Esophagus muscularis mucosa (tissue), 4 donors: ENCODE measurements around the gene FAM3B. TPM values are rescaled to one million over a fixed set of nuclear protein-coding genes. Genes with fewer than 3 reads are reported as not detected.
A peak's percentile ranks its signal among the peaks of the same experiment; 100 is the strongest.

Experiments
- DNase-seq: peaks from one replicate; pipeline ENCODE4 v3.0.0-alpha.2; 2017; ENCODE audit errors: extremely low spot score
- H3K27ac ChIP-seq, 4 donors: fragments of 200-600 bp; sonication (generic); replicated peaks in 1 of 4; 1 replicate in 3 of 4; 2 replicates in 1 of 4; pipeline ENCODE4 v1.5.1; 2016 to 2019; ENCODE audit warnings: mild to moderate bottlenecking in 1 of 4
- H3K27me3 ChIP-seq, 4 donors: fragments of 200-600 bp; sonication (generic); one replicate each; pipeline versions ENCODE4 v1.5.1 to v1.6.0; 2016 to 2019
- H3K36me3 ChIP-seq, 4 donors: fragments of 200-600 bp; sonication (generic); one replicate each; pipeline ENCODE4 v1.5.1; 2016 to 2019
- H3K4me1 ChIP-seq, 4 donors: fragments of 200-600 bp; sonication (generic); one replicate each; pipeline ENCODE4 v1.5.1; 2016 to 2019
- H3K4me3 ChIP-seq, 4 donors: fragments of 200-600 bp; sonication (generic); 1 replicate in 2 of 4; 2 replicates in 2 of 4; pipeline ENCODE4 v1.5.1; 2016 to 2019; ENCODE audit warnings: mild to moderate bottlenecking in 4 of 4, moderate library complexity in 1 of 4
- H3K9me3 ChIP-seq, 4 donors: fragments of 200-600 bp; sonication (generic); 1 replicate in 3 of 4; 2 replicates in 1 of 4; pipeline ENCODE4 v1.5.1; 2016 to 2019
- EP300 ChIP-seq: sonication (generic); formaldehyde crosslinking; IDR thresholded peaks from one replicate; pipeline ENCODE4 v1.6.1; 2017; ENCODE audit warnings: antibody characterized with exemption
- POLR2A ChIP-seq: fragments of 450-650 bp; IDR thresholded peaks from one replicate; pipeline ENCODE4 v1.6.1; 2017; ENCODE audit warnings: antibody characterized with exemption, moderate library complexity, mild to moderate bottlenecking, low read depth
- POLR2AphosphoS5 ChIP-seq, 2 donors: sonication (generic); formaldehyde crosslinking; IDR thresholded peaks; one replicate each; pipeline ENCODE4 v1.6.1; 2017; ENCODE audit warnings: antibody characterized with exemption in 2 of 2
- WGBS: methylation state at CpG from one replicate; pipeline ENCODE4 v1.1.5; 2018; 5-methylcytosine and 5-hydroxymethylcytosine counted together
- intact Hi-C: fragments of 100-400 bp; cut with DNase I; formaldehyde crosslinking; loops from one replicate; pipeline ENCODE4 v1.15.1; 2023
- total RNA-seq, 4 donors: library from RNA; depleted of rRNA; stranded (reverse); fragments of >200 nt; gene quantifications; one replicate each; pipeline versions ENCODE4 v1.1.0 to v1.2.1, GENCODE V29; 2016
- TF ChIP-seq, protein P1 (sequence below), 3 experiments: fragments of 200-600 bp in 2 of 3; fragments of 450-650 bp in 1 of 3; sonication (generic) in 2 of 3; IDR thresholded peaks; one replicate each; pipeline ENCODE4 v1.5.1; 2017 to 2019; ENCODE audit warnings: antibody characterized with exemption in 3 of 3, mild to moderate bottlenecking in 2 of 3, moderate library complexity in 1 of 3

FAM3B gene
- total RNA-seq, 4 donors from 2014 or later, result 0.45 TPM; not detected in 3

GRCh38 chr21:41367301-41367944 lies 50.8 kb downstream of the FAM3B start:
- WGBS, result 56% methylated on average over 9 of the region's 9 CpGs
- H3K4me1 ChIP-seq, result peaks cover 9 to 51% (median 29%) of the 10 kb centered on the region in 4 donors
- DNase-seq, result no peak
- no peaks in the 10 kb centered on the region for H3K36me3 ChIP-seq
- intact Hi-C loops, result no loop called here
- no peak overlapping the region for H3K4me3 ChIP-seq
- H3K27ac ChIP-seq, result peak overlapping the region in 1 of 4 donors; percentile 15
- no peaks in the 10 kb centered on the region for H3K9me3 ChIP-seq
- peaks cover 0 to 30% (median 2%) of the 10 kb centered on the region in 4 donors for H3K27me3 ChIP-seq
- no peak for TF ChIP-seq POLR2AphosphoS5 (IDR thresholded peaks at IDR 0.05)
- no peak for TF ChIP-seq POLR2A
- TF ChIP-seq, protein P1, sequence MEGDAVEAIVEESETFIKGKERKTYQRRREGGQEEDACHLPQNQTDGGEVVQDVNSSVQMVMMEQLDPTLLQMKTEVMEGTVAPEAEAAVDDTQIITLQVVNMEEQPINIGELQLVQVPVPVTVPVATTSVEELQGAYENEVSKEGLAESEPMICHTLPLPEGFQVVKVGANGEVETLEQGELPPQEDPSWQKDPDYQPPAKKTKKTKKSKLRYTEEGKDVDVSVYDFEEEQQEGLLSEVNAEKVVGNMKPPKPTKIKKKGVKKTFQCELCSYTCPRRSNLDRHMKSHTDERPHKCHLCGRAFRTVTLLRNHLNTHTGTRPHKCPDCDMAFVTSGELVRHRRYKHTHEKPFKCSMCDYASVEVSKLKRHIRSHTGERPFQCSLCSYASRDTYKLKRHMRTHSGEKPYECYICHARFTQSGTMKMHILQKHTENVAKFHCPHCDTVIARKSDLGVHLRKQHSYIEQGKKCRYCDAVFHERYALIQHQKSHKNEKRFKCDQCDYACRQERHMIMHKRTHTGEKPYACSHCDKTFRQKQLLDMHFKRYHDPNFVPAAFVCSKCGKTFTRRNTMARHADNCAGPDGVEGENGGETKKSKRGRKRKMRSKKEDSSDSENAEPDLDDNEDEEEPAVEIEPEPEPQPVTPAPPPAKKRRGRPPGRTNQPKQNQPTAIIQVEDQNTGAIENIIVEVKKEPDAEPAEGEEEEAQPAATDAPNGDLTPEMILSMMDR (IDR thresholded peaks at IDR 0.05), result no peak
- no peak for TF ChIP-seq EP300

DNA sequence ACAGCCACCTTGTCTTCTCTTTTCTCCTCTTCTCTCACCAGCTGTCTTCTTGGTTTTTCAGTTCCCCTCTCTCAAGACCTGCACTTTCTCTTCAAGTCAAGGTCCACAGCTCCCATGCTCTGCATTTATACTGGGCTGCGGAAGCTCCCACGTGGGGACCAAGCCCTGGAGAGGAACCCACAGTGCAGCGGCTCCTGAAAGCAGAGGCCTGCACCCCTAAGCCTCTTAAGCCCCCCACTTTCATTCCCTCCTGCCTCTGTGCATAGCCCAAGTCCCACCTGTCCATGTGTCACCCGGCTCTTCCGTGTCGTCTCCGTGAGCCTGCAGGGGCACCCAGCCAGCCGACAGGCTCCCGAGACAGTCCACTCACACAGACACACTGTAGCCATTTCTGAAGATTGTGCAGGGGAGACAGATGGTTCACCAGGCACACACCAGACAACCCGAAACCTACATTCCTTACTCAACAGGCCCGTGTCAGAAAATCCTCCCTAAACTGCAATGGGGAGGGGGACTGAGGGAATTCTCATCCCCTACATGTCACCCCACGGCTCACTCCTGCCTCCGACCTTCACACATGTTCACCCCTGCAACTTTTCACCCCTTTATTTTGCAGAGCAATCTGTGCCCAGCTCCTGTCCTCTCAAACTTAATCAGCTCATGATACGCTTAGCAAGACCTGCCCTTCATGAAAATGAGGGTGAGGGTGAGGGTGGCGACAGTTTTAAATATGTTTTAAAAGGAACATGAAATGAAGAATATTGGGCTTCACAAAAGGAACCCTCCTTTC lies 51.5 kb downstream of the FAM3B start:
- no peaks in the 10 kb centered on the region for H3K9me3 ChIP-seq
- peaks cover 0 to 30% (median 2%) of the 10 kb centered on the region in 4 donors for H3K27me3 ChIP-seq
- WGBS, result 83% methylated on average over 15 of the region's 15 CpGs
- intact Hi-C loops, result no loop called here
- TF ChIP-seq POLR2AphosphoS5 (IDR thresholded peaks at IDR 0.05) (no peak), EP300 (no peak), POLR2A (no peak)
- TF ChIP-seq, protein P1 (IDR thresholded peaks at IDR 0.05), result no peak
- peak overlapping the region in 3 of 4 donors; percentile 8 to 60 (median 51) for H3K27ac ChIP-seq
- H3K4me3 ChIP-seq, result no peak overlapping the region
- no peaks in the 10 kb centered on the region for H3K36me3 ChIP-seq
- no peak for DNase-seq
- H3K4me1 ChIP-seq, result peaks cover 9 to 46% (median 27%) of the 10 kb centered on the region in 4 donors

GRCh38 chr21:41368735-41369104 lies 52.1 kb downstream of the FAM3B start:
- no peaks in the 10 kb centered on the region for H3K9me3 ChIP-seq
- intact Hi-C loops, result no loop called here
- DNase-seq, result no peak
- peak overlapping the region; percentile 8 to 60 (median 31) for H3K27ac ChIP-seq
- WGBS, result 61% methylated on average over 3 of the region's 4 CpGs
- peaks cover 0 to 27% (median 2%) of the 10 kb centered on the region in 4 donors for H3K27me3 ChIP-seq
- peak overlapping the region; percentile 41 to 49 (median 46) for H3K4me3 ChIP-seq
- H3K36me3 ChIP-seq, result no peaks in the 10 kb centered on the region
- H3K4me1 ChIP-seq, result peaks cover 8 to 40% (median 23%) of the 10 kb centered on the region in 4 donors
- TF ChIP-seq, protein P1 (IDR thresholded peaks at IDR 0.05), result no peak
- no peak for TF ChIP-seq POLR2AphosphoS5 (IDR thresholded peaks at IDR 0.05)
- TF ChIP-seq EP300, result no peak
- no peak for TF ChIP-seq POLR2A

GRCh38 chr21:41369105-41369919 lies 52.7 kb downstream of the FAM3B start:
- peak overlapping the region; percentile 41 to 49 (median 46) for H3K4me3 ChIP-seq
- no peaks in the 10 kb centered on the region for H3K9me3 ChIP-seq
- 27% methylated on average over 11 of the region's 29 CpGs for WGBS
- H3K27ac ChIP-seq, result peak overlapping the region; percentile 8 to 60 (median 31)
- no peak for DNase-seq
- no peak for TF ChIP-seq EP300
- TF ChIP-seq, protein P1 (IDR thresholded peaks at IDR 0.05), result no peak
- no peak for TF ChIP-seq POLR2AphosphoS5 (IDR thresholded peaks at IDR 0.05)
- TF ChIP-seq POLR2A, result no peak
- peaks cover 3 to 34% (median 20%) of the 10 kb centered on the region in 4 donors for H3K4me1 ChIP-seq
- H3K27me3 ChIP-seq, result peaks cover 0 to 27% (median 2%) of the 10 kb centered on the region in 4 donors
- intact Hi-C loops, result no loop called here
- no peaks in the 10 kb centered on the region for H3K36me3 ChIP-seq
